Vagina (tissue), 2 donors: ENCODE measurements around the gene MGMT. TPM values are rescaled to one million over a fixed set of nuclear protein-coding genes. Genes with fewer than 3 reads are reported as not detected.

ENCODE experiments used
- DNase-seq, 2 donors: peaks; one replicate each; pipeline ENCODE4 v3.0.0-alpha.2; 2017; ENCODE audit errors: extremely low spot score in 2 of 2
- H3K27ac ChIP-seq: fragments of 200-600 bp; sonication (generic); one replicate; pipeline ENCODE4 v1.5.1; 2019
- H3K27me3 ChIP-seq: fragments of 200-600 bp; sonication (generic); one replicate; pipeline ENCODE4 v1.5.1; 2019
- H3K36me3 ChIP-seq, 2 donors: fragments of 200-600 bp; sonication (generic); one replicate each; pipeline ENCODE4 v1.5.1; 2017 to 2019
- H3K4me1 ChIP-seq: fragments of 200-600 bp; sonication (generic); one replicate; pipeline ENCODE4 v1.5.1; 2019
- H3K4me3 ChIP-seq, 2 donors: fragments of 200-600 bp; sonication (generic); 1 replicate in 1 of 2; 2 replicates in 1 of 2; pipeline ENCODE4 v1.5.1; 2016 to 2019
- H3K9me3 ChIP-seq: fragments of 200-600 bp; sonication (generic); one replicate; pipeline ENCODE4 v1.5.1; 2019
- POLR2A ChIP-seq, 2 donors: fragments of 450-650 bp; IDR thresholded peaks; one replicate each; pipeline ENCODE4 v1.6.1; 2017; ENCODE audit warnings: antibody characterized with exemption in 2 of 2, mild to moderate bottlenecking in 2 of 2, moderate library complexity in 2 of 2
- POLR2AphosphoS5 ChIP-seq, 2 donors: sonication (generic); formaldehyde crosslinking; IDR thresholded peaks; one replicate each; pipeline ENCODE4 v1.9.0; 2017; ENCODE audit warnings: antibody characterized with exemption in 2 of 2, mild to moderate bottlenecking in 2 of 2, low read depth in 1 of 2; ENCODE audit not compliant: insufficient read depth in 1 of 2
- intact Hi-C: fragments of 100-400 bp; cut with DNase I; formaldehyde crosslinking; loops from one replicate; pipeline ENCODE4 v1.15.1; 2023
- total RNA-seq: library from RNA; depleted of rRNA; stranded (reverse); fragments of >200 nt; gene quantifications from one replicate; pipeline ENCODE4 v1.2.3, GENCODE V29; 2016
- TF ChIP-seq, protein P1 (sequence below), 3 experiments: fragments of 450-650 bp in 2 of 3; fragments of 200-600 bp in 1 of 3; sonication (generic) in 1 of 3; IDR thresholded peaks; one replicate each; pipeline ENCODE4 v1.5.1; 2017 to 2019; ENCODE audit warnings: antibody characterized with exemption in 3 of 3, mild to moderate bottlenecking in 2 of 3, moderate library complexity in 2 of 3

MGMT gene
- total RNA-seq, 1 donor from 2014 or later: 16.0 TPM

- no peak for TF ChIP-seq POLR2AphosphoS5 (IDR thresholded peaks at IDR 0.05; ENCODE audit: insufficient read depth in 1 of 2, low read depth in 1 of 2)
- Histone ChIP-seq H3K27me3 (no peaks in the 10 kb centered on the region), H3K4me3 (no peak overlapping the region), H3K9me3 (no peaks in the 10 kb centered on the region), H3K36me3 (no peaks in the 10 kb centered on the region), H3K27ac (no peak overlapping the region), H3K4me1 (no peaks in the 10 kb centered on the region)
- intact Hi-C loops: no loop called here
- DNase-seq: no peak
These were observed 311.5 kb downstream of the MGMT start for GRCh38 chr10:129778571-129778970.

DNA sequence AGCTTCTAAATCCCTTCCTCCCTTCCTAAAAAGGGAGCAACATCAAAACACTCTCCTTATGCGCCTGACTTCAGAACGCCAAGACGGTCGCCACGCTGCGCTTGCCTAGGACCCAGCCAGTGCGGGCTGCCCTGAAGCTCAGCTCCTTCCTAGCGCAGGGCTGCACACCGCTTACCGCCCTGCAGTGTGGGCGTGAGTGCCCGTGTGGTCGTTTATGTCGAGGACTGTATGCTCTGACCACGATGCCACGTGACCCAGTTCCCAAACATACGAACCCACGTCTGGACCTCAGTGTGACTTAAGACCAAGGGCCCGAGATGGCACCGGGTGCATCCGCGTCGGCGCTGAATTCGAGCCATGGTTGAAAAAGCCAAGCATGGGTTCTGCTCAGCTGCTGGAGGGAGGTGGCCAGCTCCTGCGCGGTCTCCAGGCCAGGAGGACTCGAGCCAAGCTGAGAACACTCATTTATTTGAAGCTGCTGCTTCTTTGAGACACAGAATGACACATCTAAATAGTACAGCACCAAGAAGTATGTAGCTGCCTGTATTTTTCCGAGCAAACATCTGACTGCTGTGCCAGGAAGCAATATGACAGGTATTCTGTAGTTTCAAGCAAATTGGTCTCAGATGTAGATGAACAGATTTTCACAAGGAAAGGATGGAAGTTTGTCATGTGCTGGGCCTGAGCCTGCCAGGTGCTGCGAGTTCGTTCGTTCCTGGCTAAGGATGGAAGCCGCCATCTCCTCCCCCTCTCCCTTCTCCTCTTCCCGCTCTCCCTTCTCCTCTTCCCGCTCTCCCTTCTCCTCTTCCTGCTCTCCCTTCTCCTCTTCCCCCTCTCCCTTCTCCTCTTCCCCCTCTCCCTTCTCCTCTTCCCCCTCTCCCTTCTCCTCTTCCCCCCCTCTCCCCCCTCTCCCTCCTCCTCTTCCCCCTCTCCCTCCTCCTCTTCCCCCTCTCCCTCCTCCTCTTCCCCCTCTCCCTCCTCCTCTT is 312.4 kb downstream of the MGMT start:
- DNase-seq: no peak
- no peak for TF ChIP-seq POLR2A (IDR thresholded peaks at IDR 0.05)
- TF ChIP-seq, protein P1, sequence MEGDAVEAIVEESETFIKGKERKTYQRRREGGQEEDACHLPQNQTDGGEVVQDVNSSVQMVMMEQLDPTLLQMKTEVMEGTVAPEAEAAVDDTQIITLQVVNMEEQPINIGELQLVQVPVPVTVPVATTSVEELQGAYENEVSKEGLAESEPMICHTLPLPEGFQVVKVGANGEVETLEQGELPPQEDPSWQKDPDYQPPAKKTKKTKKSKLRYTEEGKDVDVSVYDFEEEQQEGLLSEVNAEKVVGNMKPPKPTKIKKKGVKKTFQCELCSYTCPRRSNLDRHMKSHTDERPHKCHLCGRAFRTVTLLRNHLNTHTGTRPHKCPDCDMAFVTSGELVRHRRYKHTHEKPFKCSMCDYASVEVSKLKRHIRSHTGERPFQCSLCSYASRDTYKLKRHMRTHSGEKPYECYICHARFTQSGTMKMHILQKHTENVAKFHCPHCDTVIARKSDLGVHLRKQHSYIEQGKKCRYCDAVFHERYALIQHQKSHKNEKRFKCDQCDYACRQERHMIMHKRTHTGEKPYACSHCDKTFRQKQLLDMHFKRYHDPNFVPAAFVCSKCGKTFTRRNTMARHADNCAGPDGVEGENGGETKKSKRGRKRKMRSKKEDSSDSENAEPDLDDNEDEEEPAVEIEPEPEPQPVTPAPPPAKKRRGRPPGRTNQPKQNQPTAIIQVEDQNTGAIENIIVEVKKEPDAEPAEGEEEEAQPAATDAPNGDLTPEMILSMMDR (IDR thresholded peaks at IDR 0.05): no peak
- TF ChIP-seq POLR2AphosphoS5 (IDR thresholded peaks at IDR 0.05; ENCODE audit: insufficient read depth in 1 of 2, low read depth in 1 of 2): no peak
- no peaks in the 10 kb centered on the region for H3K4me1 ChIP-seq
- no peak overlapping the region for H3K4me3 ChIP-seq
- no peak overlapping the region for H3K27ac ChIP-seq
- H3K9me3 ChIP-seq: no peaks in the 10 kb centered on the region
- no peaks in the 10 kb centered on the region for H3K36me3 ChIP-seq
- intact Hi-C loops: no loop called here
- no peaks in the 10 kb centered on the region for H3K27me3 ChIP-seq

GRCh38 chr10:129780198-129780597 is 313.2 kb downstream of the MGMT start:
- H3K9me3 ChIP-seq: no peaks in the 10 kb centered on the region
- intact Hi-C loops: no loop called here
- TF ChIP-seq POLR2A (IDR thresholded peaks at IDR 0.05): no peak
- no peak for TF ChIP-seq POLR2AphosphoS5 (IDR thresholded peaks at IDR 0.05; ENCODE audit: insufficient read depth in 1 of 2, low read depth in 1 of 2)
- TF ChIP-seq, protein P1 (IDR thresholded peaks at IDR 0.05): no peak
- no peak overlapping the region for H3K4me3 ChIP-seq
- H3K27ac ChIP-seq: no peak overlapping the region
- H3K4me1 ChIP-seq: no peaks in the 10 kb centered on the region
- no peaks in the 10 kb centered on the region for H3K36me3 ChIP-seq
- H3K27me3 ChIP-seq: no peaks in the 10 kb centered on the region
- DNase-seq: no peak

- TF ChIP-seq, protein P1 (IDR thresholded peaks at IDR 0.05): no peak
- no peak for TF ChIP-seq POLR2A (IDR thresholded peaks at IDR 0.05)
- no peak for TF ChIP-seq POLR2AphosphoS5 (IDR thresholded peaks at IDR 0.05; ENCODE audit: insufficient read depth in 1 of 2, low read depth in 1 of 2)
- H3K4me1 ChIP-seq: no peaks in the 10 kb centered on the region
- no peaks in the 10 kb centered on the region for H3K36me3 ChIP-seq
- no peak overlapping the region for H3K27ac ChIP-seq
- DNase-seq: no peak
- intact Hi-C loops: no loop called here
- no peaks in the 10 kb centered on the region for H3K27me3 ChIP-seq
- H3K9me3 ChIP-seq: no peaks in the 10 kb centered on the region
- no peak overlapping the region for H3K4me3 ChIP-seq
These were observed 314.1 kb downstream of the MGMT start for GRCh38 chr10:129780901-129781795.

DNA sequence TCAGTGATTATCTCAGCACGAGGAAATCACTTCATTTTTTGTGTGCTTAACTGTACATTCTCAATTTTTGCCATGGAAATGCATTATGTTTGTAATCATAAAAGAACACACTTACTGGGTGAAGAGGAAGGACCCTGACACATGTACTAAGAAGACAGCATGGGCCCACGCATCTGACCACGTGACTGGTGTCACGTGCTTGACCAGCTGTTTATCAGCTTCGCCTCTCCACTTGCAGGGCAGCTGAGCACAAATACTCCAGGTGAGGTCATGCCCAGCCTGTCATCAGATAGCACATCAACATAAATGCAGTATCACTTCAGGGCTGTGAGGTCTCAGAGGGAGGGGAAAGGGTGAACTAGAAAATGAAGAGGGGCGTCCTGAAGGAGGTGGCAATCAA is 317.2 kb downstream of the MGMT start:
- intact Hi-C loops: no loop called here
- no peak for DNase-seq
- no peaks in the 10 kb centered on the region for H3K4me1 ChIP-seq
- H3K4me3 ChIP-seq: no peak overlapping the region
- H3K36me3 ChIP-seq: no peaks in the 10 kb centered on the region
- TF ChIP-seq, protein P1 (IDR thresholded peaks at IDR 0.05): no peak
- TF ChIP-seq POLR2AphosphoS5 (IDR thresholded peaks at IDR 0.05; ENCODE audit: insufficient read depth in 1 of 2, low read depth in 1 of 2): no peak
- TF ChIP-seq POLR2A (IDR thresholded peaks at IDR 0.05): no peak
- no peaks in the 10 kb centered on the region for H3K9me3 ChIP-seq
- no peak overlapping the region for H3K27ac ChIP-seq
- no peaks in the 10 kb centered on the region for H3K27me3 ChIP-seq
